ENCODE measurements around the gene ADORA2A.

Gene ADORA2A

GRCh38 chr22:24418786-24419474 lies 8.5 kb upstream of the ADORA2A start:
- DNase-seq (ENCODE audit: low read depth in 2 of 2) = no peak

- DNase-seq (ENCODE audit: low read depth in 2 of 2) = no peak
Measured at GRCh38 chr22:24419475-24419850, 7.9 kb upstream of the ADORA2A start.

GRCh38 chr22:24420072-24420976 lies 7.1 kb upstream of the ADORA2A start:
- no peak for DNase-seq (ENCODE audit: low read depth in 2 of 2)

- DNase-seq (ENCODE audit: low read depth in 2 of 2) = no peak
Measured at GRCh38 chr22:24420977-24421343, 6.4 kb upstream of the ADORA2A start.

- no peak for DNase-seq (ENCODE audit: low read depth in 2 of 2)
Measured at GRCh38 chr22:24421428-24421931, 5.9 kb upstream of the ADORA2A start.

GRCh38 chr22:24422102-24422665 lies 5.2 kb upstream of the ADORA2A start:
- no peak for DNase-seq (ENCODE audit: low read depth in 2 of 2)

GRCh38 chr22:24423519-24424000 lies 3.8 kb upstream of the ADORA2A start:
- peak in 1 of 2 donors; percentile 41 for DNase-seq (ENCODE audit: low read depth in 2 of 2)

GRCh38 chr22:24424001-24424900 lies 3.1 kb upstream of the ADORA2A start:
- no peak for DNase-seq (ENCODE audit: low read depth in 2 of 2)

- no peak for DNase-seq (ENCODE audit: low read depth in 2 of 2)
Measured at GRCh38 chr22:24424901-24425775, 2.3 kb upstream of the ADORA2A start.

GRCh38 chr22:24426436-24426835 lies 963 bp upstream of the ADORA2A start:
- DNase-seq (ENCODE audit: low read depth in 2 of 2) = no peak

GRCh38 chr22:24426851-24427499 lies 424 bp upstream of the ADORA2A start:
- no peak for DNase-seq (ENCODE audit: low read depth in 2 of 2)

- DNase-seq (ENCODE audit: low read depth in 2 of 2) = no peak
Measured at GRCh38 chr22:24428751-24429410, 1.5 kb downstream of the ADORA2A start.

GRCh38 chr22:24429411-24430365 lies 2.3 kb downstream of the ADORA2A start:
- no peak for DNase-seq (ENCODE audit: low read depth in 2 of 2)

- DNase-seq (ENCODE audit: low read depth in 2 of 2) = no peak
Measured at GRCh38 chr22:24430431-24431308, 3.3 kb downstream of the ADORA2A start.

GRCh38 chr22:24431309-24432034 lies 4.1 kb downstream of the ADORA2A start:
- DNase-seq (ENCODE audit: low read depth in 2 of 2) = no peak

- DNase-seq (ENCODE audit: low read depth in 2 of 2) = no peak
Measured at GRCh38 chr22:24432059-24432853, 4.9 kb downstream of the ADORA2A start.
